NCI-H1436 (cell line): ENCODE data around the gene ALG12.

ENCODE experiments used
- DNase-seq: peaks from one replicate; lab custom pipeline; 2025; lab: John Stamatoyannopoulos, UW

The ALG12 gene

DNA sequence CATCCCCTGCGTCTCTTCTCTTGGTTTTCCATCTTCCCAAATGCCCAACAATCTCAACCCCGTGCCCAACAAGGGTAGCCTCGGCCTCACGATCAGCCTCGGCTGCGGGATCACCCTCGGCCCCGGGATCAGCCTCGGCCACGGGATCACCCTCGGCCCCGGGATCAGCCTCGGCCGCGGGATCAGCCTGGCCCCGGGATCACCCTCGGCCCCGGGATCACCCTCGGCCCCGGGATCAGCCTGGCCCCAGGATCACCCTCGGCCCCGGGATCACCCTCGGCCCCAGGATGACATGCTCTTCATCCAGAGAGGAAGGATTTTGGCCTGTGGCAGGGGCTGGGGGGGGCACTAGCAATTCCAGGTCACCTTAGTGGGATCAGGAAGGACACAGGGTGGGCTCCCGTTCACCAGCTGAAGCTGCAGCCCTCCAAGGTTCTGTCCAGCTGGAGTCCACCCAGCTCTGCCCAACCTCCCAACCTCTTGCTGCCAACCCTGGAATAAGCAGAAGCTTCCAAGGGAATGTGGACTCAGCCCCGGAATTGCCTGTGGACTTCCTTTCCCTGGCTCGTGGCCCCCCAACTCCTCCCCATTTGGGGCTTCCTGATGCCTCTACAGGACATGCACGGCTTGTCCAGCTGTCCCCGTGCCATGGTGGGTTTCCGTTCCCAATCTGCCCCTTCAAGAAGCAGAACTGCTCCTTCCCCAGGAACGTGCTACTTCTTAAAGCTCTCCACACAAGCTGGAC is 6.2 kb downstream of the ALG12 start:
- no peak for DNase-seq

DNA sequence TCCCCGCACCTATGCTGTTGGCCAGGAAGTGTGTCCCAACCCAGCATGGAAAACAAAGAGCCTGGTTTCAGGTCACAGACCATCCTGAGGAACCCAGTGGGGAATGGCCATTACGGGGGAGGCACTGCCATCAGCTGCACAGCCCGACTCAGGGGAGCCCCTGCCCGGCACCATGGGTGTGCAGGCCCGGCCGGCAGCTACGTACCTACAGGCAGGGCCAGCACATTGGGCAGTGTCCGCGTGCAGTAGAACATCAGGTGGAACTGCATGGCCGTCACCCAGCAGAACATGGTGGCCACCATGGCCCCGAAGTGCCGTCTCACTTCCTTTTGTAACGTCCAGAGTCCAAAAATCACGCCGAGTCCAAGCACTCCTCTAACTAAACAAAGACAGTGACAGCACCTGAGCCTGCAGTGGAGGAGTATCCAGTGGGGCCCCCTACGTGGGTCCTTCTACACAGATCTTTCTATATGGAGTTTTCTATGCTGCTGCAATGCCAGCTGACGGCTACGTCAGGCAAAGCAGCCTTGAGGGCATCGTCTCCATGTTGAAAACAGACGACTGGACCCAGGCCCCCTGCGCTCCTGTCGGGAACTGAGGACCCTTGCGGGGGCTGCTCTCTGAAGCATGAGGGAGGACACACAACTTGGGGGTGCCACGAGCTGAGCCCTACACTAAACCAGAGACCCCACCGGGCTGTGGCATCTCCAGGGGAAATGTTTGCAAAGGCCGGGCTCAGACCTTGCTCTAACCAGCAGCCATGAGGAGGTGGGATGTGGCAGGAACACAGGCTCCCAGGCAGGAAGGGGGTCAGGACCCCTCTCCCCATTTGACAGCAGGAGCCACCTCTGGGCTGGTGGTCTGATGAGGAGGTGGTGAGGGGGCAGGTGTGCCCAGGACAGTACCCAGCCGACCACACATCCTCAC is 7.7 kb downstream of the ALG12 start:
- DNase-seq, result no peak

GRCh38 chr22:49909476-49910205 is 8.6 kb downstream of the ALG12 start:
- DNase-seq, result no peak

DNA sequence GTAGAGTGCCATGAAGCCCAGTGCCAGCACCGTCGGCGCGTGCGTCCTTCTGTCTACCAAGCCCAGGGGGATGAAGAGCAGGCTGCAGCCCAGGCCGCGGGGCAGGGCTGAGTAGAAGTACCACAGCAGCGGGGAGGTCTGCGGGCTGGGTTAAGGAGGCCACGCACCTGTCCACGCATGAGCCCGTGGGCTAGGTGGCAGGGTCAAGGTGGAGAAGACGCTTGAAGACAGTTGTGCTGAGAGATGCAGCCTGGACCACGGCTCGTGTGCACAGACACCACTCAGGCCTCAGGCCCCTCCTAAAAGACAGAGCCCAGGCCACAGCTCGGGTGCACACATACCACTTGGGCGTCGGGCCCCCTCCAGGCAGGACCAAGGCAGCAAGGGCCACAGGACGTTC is 10.4 kb downstream of the ALG12 start:
- no peak for DNase-seq

GRCh38 chr22:49906799-49907290 is 11.4 kb downstream of the ALG12 start:
- DNase-seq, result no peak

GRCh38 chr22:49906071-49906798 is 12.0 kb downstream of the ALG12 start:
- no peak for DNase-seq

- no peak for DNase-seq
Observed at GRCh38 chr22:49905465-49905864, 12.8 kb downstream of the ALG12 start.

- no peak for DNase-seq
Observed at GRCh38 chr22:49904040-49904369, 14.2 kb downstream of the ALG12 start.

DNA sequence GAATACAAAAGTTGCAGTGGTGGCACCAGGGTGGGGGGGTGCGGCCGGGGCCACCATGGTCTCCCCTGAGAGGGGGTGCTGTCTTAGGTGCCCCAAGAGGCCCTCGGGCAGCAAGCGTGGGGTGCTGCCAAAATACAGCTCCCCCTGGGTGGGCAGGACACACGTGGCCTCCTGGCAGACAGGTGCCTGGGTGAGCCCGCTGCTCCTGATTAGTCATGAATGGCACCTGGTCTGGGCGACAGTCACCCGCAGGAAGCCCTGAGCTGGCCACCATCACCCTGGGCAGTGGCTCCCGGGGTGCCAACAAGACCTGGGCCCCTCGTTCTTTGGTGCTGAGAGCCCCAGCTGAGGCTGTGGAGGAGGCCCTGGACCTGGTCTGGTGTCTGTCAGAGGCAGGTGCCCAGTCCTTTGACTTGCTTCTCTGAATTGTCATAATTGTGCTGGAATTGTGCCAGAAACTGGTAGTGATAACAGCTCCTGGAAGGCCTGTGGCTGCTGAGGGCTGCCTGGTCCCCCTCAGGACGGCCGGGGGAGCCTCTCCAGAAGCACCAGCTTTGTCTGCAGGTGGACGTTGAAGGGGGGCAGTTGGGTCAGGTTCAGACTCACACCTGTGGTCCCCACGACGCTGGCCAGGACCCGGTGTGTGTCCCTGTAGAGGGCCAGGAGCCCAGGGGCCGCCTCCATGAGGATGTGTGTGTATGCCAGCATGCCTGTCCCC is 14.8 kb downstream of the ALG12 start:
- DNase-seq, result peak; percentile 39

- no peak for DNase-seq
Observed at GRCh38 chr22:49901457-49901856, 16.8 kb downstream of the ALG12 start.

DNA sequence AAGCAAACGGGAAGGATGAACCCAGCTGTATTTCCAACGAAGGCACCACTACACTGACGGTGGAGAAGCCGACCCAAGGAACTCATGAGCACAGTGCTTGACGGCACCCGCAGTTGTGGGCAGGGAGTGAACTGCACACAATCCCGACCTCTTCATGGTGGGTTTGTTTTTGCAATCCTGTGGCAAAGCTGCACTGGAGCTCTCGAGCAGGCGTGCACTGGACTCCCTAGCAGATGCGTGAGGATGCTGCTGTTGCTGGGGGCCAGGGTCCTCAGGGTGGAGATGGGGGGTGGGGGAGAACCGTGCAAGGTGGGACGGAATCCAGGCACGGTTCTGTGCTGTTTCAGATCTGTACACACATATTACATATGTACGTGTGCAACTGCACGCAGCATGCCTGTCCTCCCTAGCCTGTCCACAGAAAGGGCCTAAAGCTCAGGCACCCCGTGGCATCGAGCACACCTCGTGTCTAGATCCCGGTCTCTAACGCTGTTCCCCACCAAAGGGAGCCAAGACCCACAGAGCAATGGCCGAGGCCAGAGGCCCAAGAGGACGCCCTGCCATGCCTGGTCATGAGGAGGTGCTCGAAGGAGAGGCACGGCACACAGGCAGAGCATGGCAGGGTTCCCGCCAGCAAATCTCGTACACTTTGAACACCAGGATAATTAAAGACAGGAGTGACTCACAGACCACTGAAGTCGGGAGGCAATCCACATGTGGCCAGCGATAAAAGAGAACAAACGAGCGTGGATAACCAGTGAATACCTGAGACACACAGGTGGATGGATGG is 17.6 kb downstream of the ALG12 start:
- DNase-seq, result no peak

DNA sequence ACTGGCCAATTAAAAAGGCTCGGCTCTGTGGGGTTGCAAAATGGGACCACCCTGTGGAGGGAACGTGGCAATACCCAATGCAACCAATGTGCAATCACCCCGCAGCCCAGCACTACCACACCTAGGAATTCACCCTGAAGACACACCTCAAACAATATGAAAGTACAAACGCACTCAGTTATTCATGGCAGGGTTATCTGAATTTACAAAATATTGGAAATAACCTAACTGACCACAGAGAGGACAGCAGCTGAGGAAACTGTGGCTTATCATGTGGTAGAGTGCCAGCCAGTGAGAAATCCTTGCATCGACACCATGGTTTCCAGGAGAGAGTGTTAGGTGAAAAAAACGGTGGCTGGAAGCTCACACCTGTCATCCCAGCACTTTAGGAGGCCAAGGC is 18.7 kb downstream of the ALG12 start:
- DNase-seq, result no peak

- DNase-seq, result no peak
Observed at GRCh38 chr22:49897015-49897684, 21.1 kb downstream of the ALG12 start.

- DNase-seq, result no peak
Observed at GRCh38 chr22:49896201-49896600, 22.0 kb downstream of the ALG12 start.

DNA sequence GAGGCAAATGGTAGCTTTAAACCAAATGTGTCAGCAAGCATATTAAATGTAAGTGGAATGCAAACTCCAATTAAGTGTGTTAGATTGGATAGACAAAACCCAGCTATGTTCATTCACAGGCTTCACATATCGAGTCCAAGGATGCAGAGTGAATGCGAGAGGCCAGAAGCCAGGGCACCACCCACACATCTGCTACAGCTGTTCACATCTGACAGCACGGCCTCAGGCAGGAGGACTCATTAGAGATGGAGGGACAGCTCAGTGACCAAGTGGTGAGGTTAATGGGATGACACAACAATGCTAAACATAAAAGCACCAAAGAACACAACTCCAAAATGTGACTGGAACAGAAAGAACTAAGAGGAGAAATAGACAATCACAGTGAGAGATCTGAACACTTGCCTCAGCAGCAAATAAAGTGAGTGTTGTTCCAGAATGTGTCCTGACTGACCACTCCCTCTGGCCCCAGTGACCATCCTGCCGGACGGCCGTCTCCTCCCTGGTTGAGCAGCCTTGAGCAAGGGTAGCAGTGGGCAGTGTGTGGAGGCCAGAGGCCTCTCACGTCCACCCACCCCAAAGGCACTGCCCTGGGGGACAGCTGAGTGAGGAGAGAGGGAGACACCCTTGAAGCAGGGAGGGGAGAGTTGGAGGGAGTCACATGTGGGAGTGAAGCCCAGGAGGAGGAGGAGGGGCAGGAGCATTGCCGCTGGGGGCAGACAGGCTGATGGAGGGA is 23.8 kb downstream of the ALG12 start:
- no peak for DNase-seq

GRCh38 chr22:49893025-49893424 is 25.2 kb downstream of the ALG12 start:
- no peak for DNase-seq

DNA sequence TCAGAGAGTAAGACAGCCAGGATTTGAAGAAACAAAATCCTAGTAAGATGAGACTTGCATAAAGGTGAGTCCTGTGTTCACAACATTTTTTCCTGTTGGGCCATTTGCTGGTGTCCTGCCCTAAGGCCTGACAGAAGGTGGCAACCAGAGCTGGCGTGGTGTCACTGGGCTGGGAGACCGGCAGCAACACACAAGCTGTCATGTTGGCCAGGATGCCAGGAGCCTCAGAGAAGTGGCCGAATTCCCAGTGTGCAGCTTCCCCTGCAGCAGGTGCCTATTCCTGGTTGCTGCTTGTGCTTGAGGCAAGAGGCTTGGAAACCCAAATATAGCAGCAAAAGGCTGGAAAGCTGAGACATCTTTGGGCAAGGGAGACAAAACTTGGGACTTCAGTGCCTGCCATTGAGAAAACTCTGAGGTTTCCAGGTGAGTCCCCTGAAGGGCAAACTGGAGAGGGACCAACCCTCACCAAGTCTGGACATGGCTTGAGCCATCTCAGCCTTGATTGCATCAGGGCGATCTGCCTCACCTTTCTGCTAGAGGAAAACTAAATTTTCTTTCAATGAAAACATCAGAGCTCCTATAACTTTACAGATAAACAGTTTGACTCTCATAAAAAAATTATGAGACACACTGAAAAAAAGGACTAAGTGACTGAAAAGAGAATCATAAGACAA is 25.9 kb downstream of the ALG12 start:
- DNase-seq, result no peak

DNA sequence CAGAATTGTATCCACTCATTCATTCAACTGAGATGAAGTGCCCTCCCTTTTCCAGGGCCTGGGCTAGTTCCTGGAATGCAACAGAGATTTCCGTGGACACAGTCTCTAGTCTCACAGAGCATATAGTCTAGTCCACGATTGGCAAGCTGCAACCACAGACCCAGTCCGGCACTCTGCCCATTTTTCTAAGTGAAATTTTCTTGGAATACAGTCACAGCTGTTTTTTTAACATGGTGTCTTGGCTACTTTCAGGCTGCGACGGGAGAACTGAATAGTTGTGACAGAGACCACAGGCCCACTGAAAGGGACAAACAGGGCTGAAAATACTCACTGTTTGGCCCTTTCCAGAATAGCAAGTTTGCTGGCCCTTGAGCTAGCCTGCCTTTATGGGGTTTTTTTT is 29.2 kb downstream of the ALG12 start:
- DNase-seq, result no peak

DNA sequence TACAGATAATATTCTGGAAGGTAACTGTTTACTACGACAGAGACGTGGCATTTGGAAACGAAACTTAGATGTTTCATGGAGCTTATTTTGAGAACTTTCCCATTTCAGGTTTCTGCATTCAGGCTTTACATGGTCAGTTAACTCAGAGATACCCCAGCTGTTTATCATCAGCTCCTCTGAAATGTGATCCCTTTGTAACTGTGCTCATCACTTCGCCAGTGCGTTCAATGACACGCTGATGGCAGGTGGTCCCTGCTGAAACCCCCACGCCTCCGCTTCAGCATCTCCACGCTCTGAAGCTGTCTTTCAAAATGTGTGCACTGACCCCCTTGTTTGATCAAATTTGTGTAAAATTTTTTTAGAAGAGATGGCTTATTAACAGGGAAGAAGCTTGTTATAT is 30.5 kb downstream of the ALG12 start:
- no peak for DNase-seq
